Subcutaneous abdominal adipose tissue (tissue), 5 donors: ENCODE measurements around the gene PDCD2.

Experiments used
- H3K27ac ChIP-seq: one replicate; pipeline ENCODE4 v1.7.0; 2013; ENCODE audit warnings: low read depth, mild to moderate bottlenecking, inconsistent platforms, low read length, moderate library complexity
- H3K27me3 ChIP-seq, 5 donors: one replicate each; pipeline ENCODE4 v1.7.0; 2013; ENCODE audit warnings: low read length in 5 of 5, inconsistent platforms in 1 of 5; ENCODE audit not compliant: control insufficient read depth in 5 of 5, insufficient read depth in 4 of 5
- H3K36me3 ChIP-seq, 5 donors: one replicate each; pipeline ENCODE4 v1.7.0; 2013; ENCODE audit warnings: low read length in 5 of 5; ENCODE audit not compliant: control insufficient read depth in 5 of 5, insufficient read depth in 5 of 5
- H3K4me1 ChIP-seq, 5 donors: one replicate each; pipeline ENCODE4 v1.7.0; 2013; ENCODE audit warnings: low read length in 5 of 5, mild to moderate bottlenecking in 3 of 5, moderate library complexity in 1 of 5; ENCODE audit not compliant: control insufficient read depth in 5 of 5, insufficient read depth in 5 of 5
- H3K4me3 ChIP-seq, 5 donors: one replicate each; pipeline ENCODE4 v1.7.0; 2013; ENCODE audit warnings: low read length in 5 of 5, low read depth in 1 of 5
- H3K9ac ChIP-seq, 5 donors: one replicate each; pipeline ENCODE4 v1.7.0; 2013; ENCODE audit warnings: low read length in 5 of 5, mild to moderate bottlenecking in 4 of 5, moderate library complexity in 3 of 5
- H3K9me3 ChIP-seq, 5 donors: one replicate each; pipeline ENCODE4 v1.7.0; 2013; ENCODE audit warnings: low read length in 5 of 5; ENCODE audit not compliant: control insufficient read depth in 5 of 5
- donor health status: healthy.
- donor health status: healthy.
- donor health status: healthy.
- donor health status: healthy.
- donor health status: healthy.

The PDCD2 gene

DNA sequence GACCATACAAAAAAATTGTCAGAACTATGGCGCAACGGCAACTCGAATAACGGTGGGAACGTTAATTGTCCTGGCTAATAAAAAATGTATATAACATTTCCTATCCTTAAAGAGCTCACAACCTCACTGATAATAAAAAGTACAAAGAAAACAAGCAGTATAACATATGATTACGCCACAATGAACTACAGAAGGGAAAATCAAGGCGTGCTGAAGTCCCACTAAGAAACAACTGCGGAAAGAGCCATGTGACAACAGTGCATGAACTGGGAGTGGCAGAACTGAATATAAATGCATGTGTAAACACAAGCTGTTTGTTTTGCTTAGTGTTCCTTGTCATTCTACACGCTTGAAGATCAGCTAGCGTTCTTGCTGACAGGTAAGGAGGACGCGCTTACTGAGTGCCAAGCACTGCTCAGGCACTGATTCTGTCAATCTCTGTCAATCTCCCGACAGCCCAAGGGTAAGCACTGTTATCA lies 30.9 kb downstream of the PDCD2 start:
- Histone ChIP-seq H3K9ac (peak overlapping the region; percentile 90 to 99 (median 99)), H3K36me3 (peaks cover 5 to 26% (median 6%) of the 10 kb centered on the region in 5 donors), H3K27ac (peak overlapping the region; percentile 82), H3K27me3 (no peaks in the 10 kb centered on the region), H3K4me1 (peaks cover 12 to 68% (median 57%) of the 10 kb centered on the region in 5 donors), H3K4me3 (peak overlapping the region; percentile 83 to 100 (median 99)), H3K9me3 (no peaks in the 10 kb centered on the region)

- peaks cover 12 to 72% (median 57%) of the 10 kb centered on the region in 5 donors for H3K4me1 ChIP-seq
- H3K4me3 ChIP-seq: peak within 1 kb of the TSS; percentile 83 to 100 (median 99)
- peak within 1 kb of the TSS; percentile 97 to 99 (median 99) for H3K9ac ChIP-seq
- no peaks in the 10 kb centered on the region for H3K9me3 ChIP-seq
- no peaks in the 10 kb centered on the region for H3K27me3 ChIP-seq
- H3K27ac ChIP-seq: peak within 1 kb of the TSS; percentile 82
- peaks cover 7 to 27% (median 11%) of the 10 kb centered on the region in 5 donors for H3K36me3 ChIP-seq
Observed at GRCh38 chr6:170552765-170553533, 31.5 kb downstream of the PDCD2 start, which contains the start of gene PSMB1. PSMB1 (minus strand) TSS chr6:170553307; CDS start chr6:170553242, 65 bp downstream.

- H3K27me3 ChIP-seq: no peaks in the 10 kb centered on the region
- no peak overlapping the region for H3K4me3 ChIP-seq
- peaks cover 65 to 87% (median 66%) of the 10 kb centered on the region in 5 donors for H3K36me3 ChIP-seq
- H3K4me1 ChIP-seq: peaks cover 0 to 39% (median 23%) of the 10 kb centered on the region in 5 donors
- H3K27ac ChIP-seq: no peak overlapping the region
- H3K9me3 ChIP-seq: no peaks in the 10 kb centered on the region
- no peak overlapping the region for H3K9ac ChIP-seq
Observed at GRCh38 chr6:170545405-170545804, 39.0 kb downstream of the PDCD2 start.

DNA sequence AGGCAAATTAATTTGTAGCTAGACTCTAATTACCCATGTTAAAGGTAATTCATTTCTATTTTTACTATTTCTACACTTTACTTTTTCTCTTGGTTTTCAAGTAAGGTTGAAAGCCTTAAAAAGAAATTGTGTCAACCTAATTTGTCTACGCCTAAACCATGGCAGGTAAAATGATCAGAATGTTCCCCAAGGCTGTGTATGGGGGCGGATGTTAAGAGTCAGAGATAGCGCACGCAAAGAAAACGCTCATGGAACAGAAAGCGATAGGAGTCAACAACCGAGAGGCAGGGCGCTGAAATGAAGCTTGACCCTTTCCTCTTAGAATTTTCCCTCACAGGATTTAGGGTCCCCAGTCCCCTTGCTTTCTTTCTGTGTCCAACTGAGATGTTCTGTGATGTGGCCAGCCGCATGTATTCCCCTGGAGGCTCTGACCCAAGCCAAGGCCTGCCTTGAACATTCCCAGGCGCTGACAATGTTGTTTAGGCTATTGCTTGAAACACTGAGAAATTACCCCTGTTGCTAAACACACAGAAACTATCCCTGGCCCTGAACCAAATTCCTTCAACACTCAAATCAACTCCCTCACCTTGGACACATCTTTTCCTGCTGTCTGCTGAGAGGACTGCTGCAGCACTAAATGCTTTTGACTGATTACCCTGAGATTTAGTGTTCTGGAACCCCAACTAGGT lies 42.3 kb downstream of the PDCD2 start:
- H3K4me3 ChIP-seq: no peak overlapping the region
- H3K36me3 ChIP-seq: peaks cover 62 to 91% (median 78%) of the 10 kb centered on the region in 5 donors
- H3K9me3 ChIP-seq: no peaks in the 10 kb centered on the region
- H3K27me3 ChIP-seq: no peaks in the 10 kb centered on the region
- no peak overlapping the region for H3K9ac ChIP-seq
- peak overlapping the region; percentile 15 for H3K27ac ChIP-seq
- peaks cover 0 to 21% (median 12%) of the 10 kb centered on the region in 5 donors for H3K4me1 ChIP-seq

- Histone ChIP-seq H3K27me3 (no peaks in the 10 kb centered on the region), H3K36me3 (peaks cover 68 to 93% (median 81%) of the 10 kb centered on the region in 5 donors), H3K9ac (no peak overlapping the region), H3K4me1 (peaks cover 0 to 14% (median 7%) of the 10 kb centered on the region in 5 donors), H3K4me3 (no peak overlapping the region), H3K27ac (no peak overlapping the region), H3K9me3 (no peaks in the 10 kb centered on the region)
Observed at GRCh38 chr6:170537329-170537728, 47.1 kb downstream of the PDCD2 start.

DNA sequence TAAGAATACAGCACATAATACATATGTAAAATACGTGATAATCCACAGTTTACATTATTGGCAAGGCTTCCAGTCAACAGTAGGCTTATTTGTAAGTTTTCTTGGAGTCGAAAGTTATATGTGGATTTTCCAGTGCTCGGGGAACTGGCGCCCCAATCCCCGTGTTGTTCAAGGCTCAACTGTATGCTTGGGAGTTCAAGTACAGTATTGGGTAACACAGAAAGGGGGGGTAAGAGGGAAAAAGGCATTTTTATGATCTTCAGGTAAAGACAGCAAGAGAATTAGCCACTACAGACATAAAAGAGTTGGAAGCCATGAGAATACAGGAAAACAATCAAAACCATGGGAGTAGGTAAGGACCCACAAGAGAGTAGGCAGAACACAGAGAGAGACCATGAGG lies 47.8 kb downstream of the PDCD2 start:
- H3K36me3 ChIP-seq: peaks cover 64 to 93% (median 80%) of the 10 kb centered on the region in 5 donors
- H3K9me3 ChIP-seq: no peaks in the 10 kb centered on the region
- no peak overlapping the region for H3K4me3 ChIP-seq
- H3K27me3 ChIP-seq: no peaks in the 10 kb centered on the region
- H3K9ac ChIP-seq: no peak overlapping the region
- H3K27ac ChIP-seq: no peak overlapping the region
- peaks cover 0 to 7% (median 4%) of the 10 kb centered on the region in 5 donors for H3K4me1 ChIP-seq

GRCh38 chr6:170535004-170535403 lies 49.4 kb downstream of the PDCD2 start:
- no peaks in the 10 kb centered on the region for H3K27me3 ChIP-seq
- no peaks in the 10 kb centered on the region for H3K9me3 ChIP-seq
- no peak overlapping the region for H3K4me3 ChIP-seq
- H3K9ac ChIP-seq: no peak overlapping the region
- H3K36me3 ChIP-seq: peaks cover 57 to 83% (median 70%) of the 10 kb centered on the region in 5 donors
- no peak overlapping the region for H3K27ac ChIP-seq
- H3K4me1 ChIP-seq: peaks cover 0 to 1% (median under 1%) of the 10 kb centered on the region in 5 donors

DNA sequence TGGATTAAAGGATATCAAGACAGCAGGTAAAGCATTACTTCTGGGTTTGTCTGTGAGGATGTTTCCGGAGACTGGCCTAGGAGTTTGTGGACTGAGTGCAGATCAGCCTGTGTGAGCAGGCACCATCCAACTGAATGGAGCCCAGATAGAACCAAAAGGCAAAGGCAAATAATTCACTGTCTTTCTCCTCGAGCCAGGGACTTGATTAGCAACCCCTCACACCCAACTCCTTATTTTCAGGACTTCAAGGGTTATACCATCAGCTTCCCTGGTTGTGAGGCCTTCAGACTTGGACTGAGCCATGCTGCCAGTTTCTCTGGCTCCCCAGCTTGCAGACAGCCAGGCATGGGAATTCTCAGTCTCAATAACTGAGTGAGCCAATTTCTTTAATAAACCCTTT lies 50.6 kb downstream of the PDCD2 start:
- no peak overlapping the region for H3K4me3 ChIP-seq
- peaks cover 48 to 72% (median 62%) of the 10 kb centered on the region in 5 donors for H3K36me3 ChIP-seq
- H3K27ac ChIP-seq: no peak overlapping the region
- no peak overlapping the region for H3K9ac ChIP-seq
- H3K4me1 ChIP-seq: no peaks in the 10 kb centered on the region
- no peaks in the 10 kb centered on the region for H3K27me3 ChIP-seq
- H3K9me3 ChIP-seq: no peaks in the 10 kb centered on the region

- Histone ChIP-seq H3K4me3 (no peak overlapping the region), H3K9me3 (no peaks in the 10 kb centered on the region), H3K9ac (no peak overlapping the region), H3K27me3 (no peaks in the 10 kb centered on the region), H3K27ac (no peak overlapping the region), H3K4me1 (no peaks in the 10 kb centered on the region), H3K36me3 (peaks cover 44 to 63% (median 56%) of the 10 kb centered on the region in 5 donors)
Observed at GRCh38 chr6:170532867-170533488, 51.5 kb downstream of the PDCD2 start.
